Measurements from ENCODE around the gene UBL5. TPM values are rescaled to one million over a fixed set of nuclear protein-coding genes. Genes with fewer than 3 reads are reported as not detected.

Gene UBL5
- total RNA-seq, 6 experiments from 2014 or later: 152 to 303 (median 168) TPM

- Histone ChIP-seq H3K36me3 (no peaks in the 10 kb centered on the region), H3K9me3 (no peaks in the 10 kb centered on the region), H3K27me3 (no peaks in the 10 kb centered on the region), H3K27ac (no peak overlapping the region), H3K4me3 (no peak overlapping the region), H3K4me1 (no peaks in the 10 kb centered on the region)
- ATAC-seq: no peak
- WGBS (ENCODE audit: insufficient coverage, low coverage, low lambda C conversion rate, missing lambda C conversion rate): 100% methylated on average over 4 of the region's 9 CpGs
- no peak for TF ChIP-seq POLR2A (IDR thresholded peaks at IDR 0.05)
- TF ChIP-seq CTCF (IDR thresholded peaks at IDR 0.05): no peak
- no peak for DNase-seq
- intact Hi-C loops (cut with DNase I): no loop called here
These were observed 28.9 kb downstream of the UBL5 start for GRCh38 chr19:9856609-9857008.

- ATAC-seq: peak in 1 of 4 donors; percentile 8
- intact Hi-C loops (cut with DNase I): no loop called here
- TF ChIP-seq POLR2A (IDR thresholded peaks at IDR 0.05) (no peak), CTCF (IDR thresholded peaks at IDR 0.05) (no peak)
- no CpG with 5 or more reads among the region's 13 CpGs for WGBS (ENCODE audit: insufficient coverage, low coverage, low lambda C conversion rate, missing lambda C conversion rate)
- Histone ChIP-seq H3K27ac (no peak overlapping the region), H3K4me3 (no peak overlapping the region), H3K36me3 (no peaks in the 10 kb centered on the region), H3K4me1 (no peaks in the 10 kb centered on the region), H3K9me3 (no peaks in the 10 kb centered on the region), H3K27me3 (no peaks in the 10 kb centered on the region)
- DNase-seq: no peak
These were observed 29.5 kb downstream of the UBL5 start for GRCh38 chr19:9857076-9857721.

- intact Hi-C loops (cut with DNase I): no loop called here
- H3K4me3 ChIP-seq: no peak overlapping the region
- no peak for DNase-seq
- 69% methylated on average over 8 of the region's 10 CpGs for WGBS (ENCODE audit: insufficient coverage, low coverage, low lambda C conversion rate, missing lambda C conversion rate)
- no peaks in the 10 kb centered on the region for H3K27me3 ChIP-seq
- no peaks in the 10 kb centered on the region for H3K4me1 ChIP-seq
- TF ChIP-seq CTCF (IDR thresholded peaks at IDR 0.05): no peak
- no peak for TF ChIP-seq POLR2A (IDR thresholded peaks at IDR 0.05)
- no peak overlapping the region for H3K27ac ChIP-seq
- no peaks in the 10 kb centered on the region for H3K9me3 ChIP-seq
- H3K36me3 ChIP-seq: no peaks in the 10 kb centered on the region
- no peak for ATAC-seq
These were observed 30.4 kb downstream of the UBL5 start for GRCh38 chr19:9857920-9858746.

- Histone ChIP-seq H3K36me3 (no peaks in the 10 kb centered on the region), H3K27ac (no peak overlapping the region), H3K9me3 (no peaks in the 10 kb centered on the region), H3K4me3 (no peak overlapping the region), H3K27me3 (no peaks in the 10 kb centered on the region), H3K4me1 (no peaks in the 10 kb centered on the region)
- DNase-seq: no peak
- TF ChIP-seq CTCF (IDR thresholded peaks at IDR 0.05): no peak
- no peak for TF ChIP-seq POLR2A (IDR thresholded peaks at IDR 0.05)
- ATAC-seq: no peak
- intact Hi-C loops (cut with DNase I): no loop called here
These were observed 31.0 kb downstream of the UBL5 start for GRCh38 chr19:9858766-9859165.

Measured in right lobe of liver (tissue), 6 donors.